ENCODE measurements around the gene TBC1D20. TPM values are rescaled to one million over a fixed set of nuclear protein-coding genes. Genes with fewer than 3 reads are reported as not detected.
A peak's percentile ranks its signal among the peaks of the same experiment; 100 is the strongest.
"Not testable (repeated sequence)": the region's sequence is repeated elsewhere in the genome, so short reads cannot be mapped to it uniquely, and the experiment has no call there.

The TBC1D20 gene
- total RNA-seq, 1 donor from 2014 or later = 35.8 TPM

GRCh38 chr20:478010-478948, 15.9 kb upstream of the TBC1D20 start:
- TF ChIP-seq CTCF (IDR thresholded peaks at IDR 0.05; ENCODE audit: insufficient read depth, low read length, severe bottlenecking) = no peak
- Histone ChIP-seq H3K36me3 (ENCODE audit: control insufficient read depth, insufficient read depth, low read length) (peaks cover 10% of the 10 kb centered on the region), H3K27me3 (ENCODE audit: control insufficient read depth, insufficient read depth, low read length) (no peaks in the 10 kb centered on the region), H3K4me3 (ENCODE audit: low read depth, low read length) (no peak overlapping the region)
- FAIRE-seq = no peak
- DNase-seq (ENCODE audit: low read depth) = no peak

- DNase-seq (ENCODE audit: low read depth) = peak; percentile 13
- not testable (repeated sequence) for H3K36me3 ChIP-seq (ENCODE audit: control insufficient read depth, insufficient read depth, low read length); H3K27me3 ChIP-seq (ENCODE audit: control insufficient read depth, insufficient read depth, low read length); H3K4me3 ChIP-seq (ENCODE audit: low read depth, low read length); FAIRE-seq
Observed at GRCh38 chr20:476561-477249, 14.4 kb upstream of the TBC1D20 start.

GRCh38 chr20:475463-476357, 13.4 kb upstream of the TBC1D20 start:
- DNase-seq (ENCODE audit: low read depth) (no peak), FAIRE-seq (no peak)
- H3K4me3 ChIP-seq (ENCODE audit: low read depth, low read length) = no peak overlapping the region
- no peak for TF ChIP-seq CTCF (IDR thresholded peaks at IDR 0.05; ENCODE audit: insufficient read depth, low read length, severe bottlenecking)
- H3K36me3 ChIP-seq (ENCODE audit: control insufficient read depth, insufficient read depth, low read length) = peaks cover 2% of the 10 kb centered on the region
- H3K27me3 ChIP-seq (ENCODE audit: control insufficient read depth, insufficient read depth, low read length) = no peaks in the 10 kb centered on the region

GRCh38 chr20:474581-474980, 12.2 kb upstream of the TBC1D20 start:
- Histone ChIP-seq H3K27me3 (ENCODE audit: control insufficient read depth, insufficient read depth, low read length) (no peaks in the 10 kb centered on the region), H3K4me3 (ENCODE audit: low read depth, low read length) (no peak overlapping the region), H3K36me3 (ENCODE audit: control insufficient read depth, insufficient read depth, low read length) (peaks cover 2% of the 10 kb centered on the region)
- TF ChIP-seq CTCF (IDR thresholded peaks at IDR 0.05; ENCODE audit: insufficient read depth, low read length, severe bottlenecking) = no peak
- FAIRE-seq (no peak), DNase-seq (ENCODE audit: low read depth) (no peak)

GRCh38 chr20:472889-473292, 10.6 kb upstream of the TBC1D20 start:
- TF ChIP-seq CTCF (IDR thresholded peaks at IDR 0.05; ENCODE audit: insufficient read depth, low read length, severe bottlenecking) = no peak
- no peak overlapping the region for H3K4me3 ChIP-seq (ENCODE audit: low read depth, low read length)
- FAIRE-seq (no peak), DNase-seq (ENCODE audit: low read depth) (no peak)
- H3K36me3 ChIP-seq (ENCODE audit: control insufficient read depth, insufficient read depth, low read length) = no peaks in the 10 kb centered on the region
- no peaks in the 10 kb centered on the region for H3K27me3 ChIP-seq (ENCODE audit: control insufficient read depth, insufficient read depth, low read length)
